T-helper 1 cell treated with Interleukin-12 subunit alpha and Interleukin-12 subunit beta and Interleukin-4 antibody, amounts not matched to agents 30 μg/mL and 1 μg/mL, for 36 hours (primary cell): ENCODE data around the gene CCDC57.
A peak's percentile ranks its signal among the peaks of the same experiment; 100 is the strongest.
"Not testable (repeated sequence)": the region's sequence is repeated elsewhere in the genome, so short reads cannot be mapped to it uniquely, and the experiment has no call there.

Experiments used
- H3K27ac Mint-ChIP-seq: one replicate; pipeline ENCODE4 v1.8.0; 2021; ENCODE audit warnings: mild to moderate bottlenecking, mixed read lengths
- H3K27me3 Mint-ChIP-seq: one replicate; pipeline ENCODE4 v1.8.0; 2021; ENCODE audit warnings: low read depth, mixed read lengths
- H3K36me3 Mint-ChIP-seq: one replicate; pipeline ENCODE4 v1.8.0; 2021; ENCODE audit warnings: low read depth, mixed read lengths
- H3K4me1 Mint-ChIP-seq: one replicate; pipeline ENCODE4 v1.8.0; 2021; ENCODE audit warnings: low read depth, mixed read lengths
- H3K4me3 Mint-ChIP-seq: one replicate; pipeline ENCODE4 v1.8.0; 2021; ENCODE audit warnings: mild to moderate bottlenecking, moderate library complexity, mixed read lengths
- H3K9me3 Mint-ChIP-seq: one replicate; pipeline ENCODE4 v1.8.0; 2021; ENCODE audit warnings: mixed read lengths

The CCDC57 gene

DNA sequence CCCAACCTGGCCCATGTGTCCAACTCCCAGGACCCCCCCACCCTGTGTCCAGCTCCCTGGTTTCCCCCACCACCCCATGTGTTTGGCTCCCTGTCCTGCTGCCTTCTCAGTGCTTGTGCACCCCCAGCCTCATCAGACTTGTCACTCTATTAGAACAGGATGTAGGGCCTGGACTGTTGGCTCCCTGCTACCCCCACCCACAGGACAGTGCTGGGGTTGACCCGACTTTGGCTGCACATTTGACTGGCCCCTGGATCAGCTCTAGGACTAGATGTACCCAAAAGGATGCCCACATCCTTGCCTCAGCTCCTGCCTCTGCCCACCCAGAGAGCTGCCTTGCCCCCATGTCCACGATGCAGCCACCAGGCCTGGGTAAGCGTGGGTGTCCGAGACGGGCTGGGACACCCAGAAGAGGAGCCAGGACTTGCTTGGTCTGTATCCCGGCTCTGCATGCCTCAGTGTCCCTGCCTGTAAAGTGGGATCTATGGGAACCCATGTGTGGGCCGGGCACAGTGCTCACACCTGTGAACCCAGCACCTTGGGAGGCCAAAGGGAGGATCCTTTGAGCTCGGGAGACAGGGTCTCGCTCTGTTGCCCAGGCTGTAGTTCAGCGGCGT lies 1.5 kb upstream of the CCDC57 start:
- no peaks in the 10 kb centered on the region for H3K9me3 Mint-ChIP-seq
- H3K4me3 Mint-ChIP-seq = peak overlapping the region; percentile 73
- H3K4me1 Mint-ChIP-seq = peaks cover 28% of the 10 kb centered on the region
- peaks cover 6% of the 10 kb centered on the region for H3K36me3 Mint-ChIP-seq
- peak overlapping the region; percentile 65 for H3K27ac Mint-ChIP-seq
- no peaks in the 10 kb centered on the region for H3K27me3 Mint-ChIP-seq

DNA sequence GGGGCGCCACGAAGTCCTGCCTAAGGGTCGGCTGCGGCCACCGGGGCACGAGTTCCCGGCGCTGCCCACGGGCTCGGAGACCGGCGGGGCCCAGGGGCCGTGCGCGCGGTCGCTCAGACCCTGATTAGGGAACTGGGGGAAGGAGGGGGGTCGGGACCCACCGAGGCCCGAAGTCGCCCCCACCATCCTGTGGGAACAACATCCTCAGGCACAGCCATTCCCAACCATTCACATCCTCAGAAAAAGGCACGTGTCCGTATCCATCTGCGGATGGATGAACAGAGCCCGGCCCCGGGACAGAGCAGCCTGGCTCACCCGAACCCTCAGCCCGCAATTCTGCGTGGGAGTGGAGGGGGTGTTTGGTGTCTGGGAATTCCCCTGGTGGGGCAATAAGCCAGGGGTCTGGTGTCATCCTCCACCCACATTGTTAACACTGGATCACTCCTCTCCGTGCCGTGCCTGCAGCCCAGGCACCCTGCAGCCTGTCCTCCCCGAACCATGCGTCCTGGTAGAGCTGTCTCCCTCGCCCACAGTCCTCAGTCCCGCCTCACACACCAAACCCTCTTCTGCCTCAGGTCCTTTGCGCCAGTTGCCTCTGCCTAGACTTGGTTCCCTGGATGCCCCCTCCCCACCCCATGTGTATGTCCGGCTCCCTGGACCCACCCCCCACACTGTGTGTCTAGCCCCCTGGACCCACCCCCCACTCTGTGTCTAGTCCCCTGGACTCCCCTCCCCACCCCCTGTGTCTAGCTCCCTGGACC lies 789 bp upstream of the CCDC57 start:
- H3K4me3 Mint-ChIP-seq = peak overlapping the region; percentile 70
- no peaks in the 10 kb centered on the region for H3K27me3 Mint-ChIP-seq
- H3K9me3 Mint-ChIP-seq = no peaks in the 10 kb centered on the region
- peaks cover 31% of the 10 kb centered on the region for H3K4me1 Mint-ChIP-seq
- H3K36me3 Mint-ChIP-seq = peaks cover 6% of the 10 kb centered on the region
- peak overlapping the region; percentile 87 for H3K27ac Mint-ChIP-seq

DNA sequence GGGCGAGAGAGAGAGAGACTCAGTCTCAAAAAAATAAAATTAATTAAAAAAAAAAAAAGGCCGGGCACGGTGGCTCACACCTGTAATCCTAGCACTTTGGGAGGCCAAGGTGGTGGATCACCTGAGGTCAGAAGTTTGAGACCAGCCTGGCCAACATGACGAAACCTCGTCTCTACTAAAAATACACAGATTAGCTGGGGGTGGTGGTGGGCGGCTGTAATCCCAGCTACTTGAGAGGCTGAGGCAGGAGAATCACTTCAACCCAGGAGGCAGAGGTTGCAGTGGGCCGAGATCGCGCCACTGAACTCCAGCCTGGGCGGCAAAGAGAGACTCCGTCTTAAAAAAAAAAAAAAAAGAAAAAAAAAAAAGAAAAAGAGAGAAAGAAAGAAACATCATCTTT lies 2.0 kb downstream of the CCDC57 start:
- not testable (repeated sequence) for H3K4me3 Mint-ChIP-seq, H3K27ac Mint-ChIP-seq, H3K9me3 Mint-ChIP-seq, H3K27me3 Mint-ChIP-seq
- H3K4me1 Mint-ChIP-seq = peaks cover 32% of the 10 kb centered on the region
- peaks cover 11% of the 10 kb centered on the region for H3K36me3 Mint-ChIP-seq

DNA sequence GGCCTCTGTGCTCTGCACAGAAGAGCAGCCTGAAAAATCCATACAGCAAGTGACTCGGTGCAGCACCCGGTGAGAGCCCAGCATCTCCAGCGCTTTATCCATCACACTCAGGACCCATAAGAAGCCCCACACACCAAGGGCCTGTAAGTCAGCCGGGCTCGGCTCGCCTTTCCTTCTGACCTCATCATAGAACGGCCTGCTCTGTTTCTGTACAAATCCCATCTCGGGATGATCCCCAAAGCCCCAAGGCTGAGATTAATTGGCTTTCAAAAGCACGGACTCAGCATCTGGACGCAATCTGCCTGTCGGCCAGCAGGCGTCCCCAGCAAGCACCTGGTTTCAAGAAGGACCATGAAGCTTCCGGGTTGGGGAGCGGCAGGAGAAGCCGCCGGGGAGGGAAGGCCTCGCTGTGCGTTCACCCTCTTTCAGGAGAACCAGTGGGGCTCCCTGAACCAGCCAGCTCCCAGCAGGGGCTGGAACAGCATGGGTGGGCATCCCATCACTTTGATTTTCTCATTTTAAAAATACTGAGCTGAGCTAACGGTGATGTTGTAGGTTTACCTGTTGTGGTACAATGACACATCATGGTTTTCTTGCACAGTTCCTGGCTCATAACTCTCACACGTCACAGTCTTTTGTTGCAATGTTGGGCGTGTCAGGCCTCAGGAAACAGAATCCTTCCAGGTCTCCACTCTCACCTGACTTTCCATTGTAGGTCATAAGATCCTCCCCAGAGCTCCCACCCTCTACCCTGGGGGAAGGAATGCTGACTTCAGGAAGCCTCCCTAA lies 6.7 kb downstream of the CCDC57 start:
- Mint-ChIP-seq H3K36me3 (peaks cover 13% of the 10 kb centered on the region), H3K4me1 (peaks cover 37% of the 10 kb centered on the region), H3K27me3 (no peaks in the 10 kb centered on the region), H3K9me3 (no peaks in the 10 kb centered on the region), H3K4me3 (peak overlapping the region; percentile 17), H3K27ac (peak overlapping the region; percentile 96)

DNA sequence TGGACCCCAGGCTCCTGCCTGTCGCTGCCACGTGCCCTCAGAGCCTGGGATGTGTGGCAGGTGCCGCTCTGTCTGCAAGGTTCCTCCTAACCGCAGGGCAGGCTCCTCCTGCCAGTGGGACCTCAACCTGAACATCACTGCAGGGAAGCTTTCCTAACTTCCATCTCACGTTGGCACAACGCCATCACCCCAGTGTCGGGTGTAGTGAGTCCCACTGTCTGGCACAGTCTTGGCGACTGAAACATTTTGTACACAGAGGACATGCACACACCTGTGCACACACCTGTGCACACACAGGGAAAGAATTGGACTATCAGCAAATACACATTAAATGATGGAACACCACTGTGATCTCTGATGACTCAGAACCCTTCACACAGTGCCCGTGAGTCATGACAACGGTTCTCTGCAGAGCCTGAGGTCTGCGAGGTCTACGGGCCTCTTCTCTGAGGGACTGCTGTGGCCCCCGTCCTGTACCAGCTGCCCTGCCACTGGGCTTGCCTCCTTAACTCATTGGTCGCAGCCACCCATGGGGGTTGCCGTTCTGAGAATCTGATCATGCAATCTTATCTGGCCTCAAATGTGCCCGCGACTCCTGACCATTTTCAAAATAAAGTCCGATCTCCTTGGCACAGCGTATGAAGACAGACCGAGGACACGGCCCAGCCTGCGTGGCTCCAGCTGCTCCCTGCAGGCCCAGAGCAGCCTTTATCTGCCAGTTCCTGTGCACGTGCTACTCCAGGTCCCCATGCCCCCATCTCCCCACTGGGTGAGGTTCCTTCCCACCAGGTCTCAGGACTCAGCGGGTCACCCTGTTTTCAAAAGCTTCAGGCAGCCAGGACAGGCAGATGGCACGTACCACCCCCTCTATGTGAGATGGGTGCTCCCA lies 7.6 kb downstream of the CCDC57 start:
- Mint-ChIP-seq H3K4me3 (no peak overlapping the region), H3K27me3 (no peaks in the 10 kb centered on the region), H3K36me3 (peaks cover 12% of the 10 kb centered on the region), H3K4me1 (peaks cover 42% of the 10 kb centered on the region), H3K9me3 (no peaks in the 10 kb centered on the region), H3K27ac (peak overlapping the region; percentile 96)

DNA sequence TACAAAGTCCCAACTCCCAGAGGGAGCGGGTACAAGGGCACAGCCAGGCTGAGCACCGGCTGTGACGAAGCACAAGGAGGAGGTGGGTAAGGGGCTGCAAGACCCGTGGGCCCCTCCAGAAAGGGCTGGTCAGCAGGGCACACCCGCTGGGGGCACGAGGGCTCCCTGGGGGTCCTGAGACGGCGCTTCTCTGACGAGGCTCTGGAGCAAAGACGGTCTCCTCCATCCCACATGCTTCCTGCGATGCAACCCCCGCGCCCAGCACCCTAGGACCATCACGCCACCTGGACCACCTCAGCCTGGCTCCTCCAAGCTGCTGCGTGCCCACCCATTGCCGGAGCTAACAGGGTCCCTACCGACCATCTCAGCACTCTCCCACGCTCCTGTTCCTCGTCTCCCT lies 8.7 kb downstream of the CCDC57 start:
- Mint-ChIP-seq H3K27ac (peak overlapping the region; percentile 43), H3K36me3 (peaks cover 9% of the 10 kb centered on the region), H3K4me1 (peaks cover 44% of the 10 kb centered on the region), H3K9me3 (no peaks in the 10 kb centered on the region), H3K4me3 (no peak overlapping the region), H3K27me3 (no peaks in the 10 kb centered on the region)

GRCh38 chr17:82202981-82203380 lies 9.7 kb downstream of the CCDC57 start:
- Mint-ChIP-seq H3K9me3 (no peaks in the 10 kb centered on the region), H3K4me1 (peaks cover 47% of the 10 kb centered on the region), H3K27me3 (no peaks in the 10 kb centered on the region), H3K4me3 (no peak overlapping the region), H3K27ac (peak overlapping the region; percentile 72), H3K36me3 (peaks cover 14% of the 10 kb centered on the region)

GRCh38 chr17:82201498-82201910 lies 11.1 kb downstream of the CCDC57 start:
- no peaks in the 10 kb centered on the region for H3K9me3 Mint-ChIP-seq
- peak overlapping the region; percentile 41 for H3K27ac Mint-ChIP-seq
- peaks cover 17% of the 10 kb centered on the region for H3K36me3 Mint-ChIP-seq
- H3K4me3 Mint-ChIP-seq = no peak overlapping the region
- H3K4me1 Mint-ChIP-seq = peaks cover 51% of the 10 kb centered on the region
- no peaks in the 10 kb centered on the region for H3K27me3 Mint-ChIP-seq

DNA sequence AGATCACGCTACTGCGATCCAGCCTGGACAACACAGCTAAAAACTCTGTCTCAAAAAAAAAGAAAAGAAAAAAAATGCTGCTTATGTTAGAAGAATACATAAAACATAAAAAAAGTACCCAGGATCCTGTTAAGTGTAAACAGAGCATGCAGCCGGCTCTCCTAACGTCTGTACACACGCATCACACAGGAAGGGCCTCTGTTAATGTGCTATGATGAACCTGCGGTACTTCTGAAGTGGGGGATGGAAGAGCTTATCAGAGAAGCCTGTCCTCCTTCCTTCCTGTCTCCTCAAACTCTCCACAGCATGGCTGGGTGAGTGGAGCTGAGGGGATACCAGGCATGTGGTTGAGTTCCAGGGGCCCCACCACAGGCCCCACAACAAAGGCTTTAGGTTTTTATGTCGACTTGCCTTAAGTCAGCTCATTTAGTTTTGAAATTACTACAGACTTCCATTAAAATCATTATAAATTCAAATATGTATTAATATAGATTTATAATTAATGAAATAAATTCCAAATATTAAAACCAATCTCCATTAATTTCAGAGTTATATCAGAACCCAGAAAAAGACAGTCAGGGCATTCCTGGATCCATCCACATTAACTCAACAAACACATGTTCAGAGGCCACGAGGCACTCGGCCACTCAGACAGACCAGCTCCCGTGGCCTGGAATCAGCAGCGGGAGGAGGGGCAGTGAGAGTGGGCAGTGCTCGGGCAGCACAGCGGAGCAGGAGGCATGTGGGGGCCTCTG lies 11.7 kb downstream of the CCDC57 start:
- H3K36me3 Mint-ChIP-seq = peaks cover 19% of the 10 kb centered on the region
- H3K9me3 Mint-ChIP-seq = no peaks in the 10 kb centered on the region
- H3K27ac Mint-ChIP-seq = peak overlapping the region; percentile 80
- peaks cover 46% of the 10 kb centered on the region for H3K4me1 Mint-ChIP-seq
- no peaks in the 10 kb centered on the region for H3K27me3 Mint-ChIP-seq
- peak overlapping the region; percentile 57 for H3K4me3 Mint-ChIP-seq

DNA sequence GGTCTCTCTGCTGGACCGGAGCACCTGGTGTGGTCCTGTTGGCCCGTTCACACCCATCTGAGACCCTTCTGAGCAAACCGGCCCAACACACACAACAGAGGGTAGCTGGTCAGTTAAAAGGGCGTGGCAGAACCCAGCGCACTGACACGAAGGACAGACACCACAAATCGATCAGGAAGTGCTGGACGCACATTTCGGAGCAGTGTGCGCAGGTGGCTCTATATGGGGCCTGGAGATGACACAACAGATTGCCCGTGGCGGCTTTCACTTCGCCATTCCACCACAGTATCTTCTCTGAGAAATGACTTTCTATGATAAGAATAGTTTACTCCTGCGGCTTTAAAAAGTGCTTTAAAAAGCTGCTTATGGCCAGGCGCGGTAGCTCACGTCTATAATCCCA lies 12.5 kb downstream of the CCDC57 start:
- peak overlapping the region; percentile 80 for H3K27ac Mint-ChIP-seq
- no peaks in the 10 kb centered on the region for H3K27me3 Mint-ChIP-seq
- no peaks in the 10 kb centered on the region for H3K9me3 Mint-ChIP-seq
- H3K4me3 Mint-ChIP-seq = peak overlapping the region; percentile 57
- H3K4me1 Mint-ChIP-seq = peaks cover 40% of the 10 kb centered on the region
- H3K36me3 Mint-ChIP-seq = peaks cover 22% of the 10 kb centered on the region

DNA sequence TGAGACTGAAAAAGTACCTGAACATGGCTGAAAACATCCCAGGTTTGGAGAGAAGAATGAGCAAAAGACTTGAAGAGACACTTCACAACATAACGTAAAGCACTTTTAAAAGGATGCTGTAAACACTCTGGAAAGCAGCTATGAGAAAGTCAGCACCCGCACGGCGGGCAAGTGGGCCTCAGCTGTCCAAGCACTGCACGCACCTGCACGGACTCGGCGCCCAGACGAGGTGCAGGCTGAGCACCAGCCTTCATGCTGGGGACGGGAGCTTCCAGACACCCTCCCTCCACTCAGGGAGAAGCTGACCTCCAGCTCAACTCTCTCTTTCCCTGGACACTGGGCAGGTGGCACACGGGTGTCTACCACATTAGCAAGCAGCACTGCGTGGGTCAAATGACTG lies 13.1 kb downstream of the CCDC57 start:
- Mint-ChIP-seq H3K27ac (peak overlapping the region; percentile 52), H3K36me3 (peaks cover 20% of the 10 kb centered on the region), H3K4me3 (peak overlapping the region; percentile 42), H3K27me3 (no peaks in the 10 kb centered on the region), H3K4me1 (peaks cover 37% of the 10 kb centered on the region), H3K9me3 (no peaks in the 10 kb centered on the region)

GRCh38 chr17:82198092-82198491 lies 14.6 kb downstream of the CCDC57 start:
- Mint-ChIP-seq H3K27ac (peak overlapping the region; percentile 85), H3K9me3 (no peaks in the 10 kb centered on the region), H3K4me1 (peaks cover 33% of the 10 kb centered on the region), H3K4me3 (peak overlapping the region; percentile 83), H3K36me3 (peaks cover 29% of the 10 kb centered on the region), H3K27me3 (no peaks in the 10 kb centered on the region)
